ENCODE results near the gene IL17RE.
"Not testable (repeated sequence)": the region's sequence is repeated elsewhere in the genome, so short reads cannot be mapped to it uniquely, and the experiment has no call there.

DNA sequence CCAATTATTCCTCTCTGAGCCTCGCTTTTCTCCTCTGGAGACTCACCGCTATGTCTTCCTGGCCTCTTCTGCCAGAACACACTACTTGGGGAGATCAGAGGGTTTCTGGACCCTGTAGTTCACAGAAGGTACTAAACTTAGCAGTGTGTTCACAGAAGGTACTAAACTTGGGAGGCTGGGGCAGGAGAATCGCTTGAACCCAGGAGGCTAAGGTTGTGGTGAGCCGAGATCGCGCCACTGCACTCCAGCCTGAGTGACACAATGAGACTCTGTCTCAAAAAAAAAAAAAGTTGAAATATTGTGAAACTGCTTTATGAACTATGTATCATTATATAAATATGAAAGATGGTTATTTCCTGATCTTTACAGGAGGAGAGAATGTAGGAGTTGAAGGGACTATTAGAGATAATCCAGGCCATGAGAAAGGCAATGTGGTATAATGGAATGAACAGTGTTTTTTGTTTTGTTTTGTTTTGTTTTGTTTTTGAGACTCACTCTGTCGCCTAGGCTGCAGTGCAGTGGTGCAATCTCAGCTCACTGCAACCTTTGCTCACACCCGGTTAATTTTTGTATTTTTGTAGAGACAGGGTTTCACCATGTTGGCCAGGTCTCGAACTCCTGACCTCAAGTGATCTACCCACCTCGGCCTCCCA is 5.8 kb upstream of the IL17RE start:
- not testable (repeated sequence) for TF ChIP-seq OSR1 (CRISPR knock-in tag; IDR thresholded peaks at IDR 0.05); ZNF8 (CRISPR knock-in tag; IDR thresholded peaks at IDR 0.05); TOX (CRISPR knock-in tag; IDR thresholded peaks at IDR 0.05; ENCODE audit: borderline replicate concordance); ESRRG (CRISPR knock-in tag; IDR thresholded peaks at IDR 0.05); ZC3H10 (CRISPR knock-in tag; IDR thresholded peaks at IDR 0.05)
- TF ChIP-seq, protein P1, sequence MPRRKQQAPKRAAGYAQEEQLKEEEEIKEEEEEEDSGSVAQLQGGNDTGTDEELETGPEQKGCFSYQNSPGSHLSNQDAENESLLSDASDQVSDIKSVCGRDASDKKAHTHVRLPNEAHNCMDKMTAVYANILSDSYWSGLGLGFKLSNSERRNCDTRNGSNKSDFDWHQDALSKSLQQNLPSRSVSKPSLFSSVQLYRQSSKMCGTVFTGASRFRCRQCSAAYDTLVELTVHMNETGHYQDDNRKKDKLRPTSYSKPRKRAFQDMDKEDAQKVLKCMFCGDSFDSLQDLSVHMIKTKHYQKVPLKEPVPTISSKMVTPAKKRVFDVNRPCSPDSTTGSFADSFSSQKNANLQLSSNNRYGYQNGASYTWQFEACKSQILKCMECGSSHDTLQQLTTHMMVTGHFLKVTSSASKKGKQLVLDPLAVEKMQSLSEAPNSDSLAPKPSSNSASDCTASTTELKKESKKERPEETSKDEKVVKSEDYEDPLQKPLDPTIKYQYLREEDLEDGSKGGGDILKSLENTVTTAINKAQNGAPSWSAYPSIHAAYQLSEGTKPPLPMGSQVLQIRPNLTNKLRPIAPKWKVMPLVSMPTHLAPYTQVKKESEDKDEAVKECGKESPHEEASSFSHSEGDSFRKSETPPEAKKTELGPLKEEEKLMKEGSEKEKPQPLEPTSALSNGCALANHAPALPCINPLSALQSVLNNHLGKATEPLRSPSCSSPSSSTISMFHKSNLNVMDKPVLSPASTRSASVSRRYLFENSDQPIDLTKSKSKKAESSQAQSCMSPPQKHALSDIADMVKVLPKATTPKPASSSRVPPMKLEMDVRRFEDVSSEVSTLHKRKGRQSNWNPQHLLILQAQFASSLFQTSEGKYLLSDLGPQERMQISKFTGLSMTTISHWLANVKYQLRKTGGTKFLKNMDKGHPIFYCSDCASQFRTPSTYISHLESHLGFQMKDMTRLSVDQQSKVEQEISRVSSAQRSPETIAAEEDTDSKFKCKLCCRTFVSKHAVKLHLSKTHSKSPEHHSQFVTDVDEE (CRISPR knock-in tag; IDR thresholded peaks at IDR 0.05), result not testable (repeated sequence)
- TF ChIP-seq, protein P2, sequence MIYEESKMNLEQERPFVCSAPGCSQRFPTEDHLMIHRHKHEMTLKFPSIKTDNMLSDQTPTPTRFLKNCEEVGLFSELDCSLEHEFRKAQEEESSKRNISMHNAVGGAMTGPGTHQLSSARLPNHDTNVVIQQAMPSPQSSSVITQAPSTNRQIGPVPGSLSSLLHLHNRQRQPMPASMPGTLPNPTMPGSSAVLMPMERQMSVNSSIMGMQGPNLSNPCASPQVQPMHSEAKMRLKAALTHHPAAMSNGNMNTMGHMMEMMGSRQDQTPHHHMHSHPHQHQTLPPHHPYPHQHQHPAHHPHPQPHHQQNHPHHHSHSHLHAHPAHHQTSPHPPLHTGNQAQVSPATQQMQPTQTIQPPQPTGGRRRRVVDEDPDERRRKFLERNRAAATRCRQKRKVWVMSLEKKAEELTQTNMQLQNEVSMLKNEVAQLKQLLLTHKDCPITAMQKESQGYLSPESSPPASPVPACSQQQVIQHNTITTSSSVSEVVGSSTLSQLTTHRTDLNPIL (CRISPR knock-in tag; IDR thresholded peaks at IDR 0.05; ENCODE audit: low read depth), result not testable (repeated sequence)
- TF ChIP-seq, protein P3, sequence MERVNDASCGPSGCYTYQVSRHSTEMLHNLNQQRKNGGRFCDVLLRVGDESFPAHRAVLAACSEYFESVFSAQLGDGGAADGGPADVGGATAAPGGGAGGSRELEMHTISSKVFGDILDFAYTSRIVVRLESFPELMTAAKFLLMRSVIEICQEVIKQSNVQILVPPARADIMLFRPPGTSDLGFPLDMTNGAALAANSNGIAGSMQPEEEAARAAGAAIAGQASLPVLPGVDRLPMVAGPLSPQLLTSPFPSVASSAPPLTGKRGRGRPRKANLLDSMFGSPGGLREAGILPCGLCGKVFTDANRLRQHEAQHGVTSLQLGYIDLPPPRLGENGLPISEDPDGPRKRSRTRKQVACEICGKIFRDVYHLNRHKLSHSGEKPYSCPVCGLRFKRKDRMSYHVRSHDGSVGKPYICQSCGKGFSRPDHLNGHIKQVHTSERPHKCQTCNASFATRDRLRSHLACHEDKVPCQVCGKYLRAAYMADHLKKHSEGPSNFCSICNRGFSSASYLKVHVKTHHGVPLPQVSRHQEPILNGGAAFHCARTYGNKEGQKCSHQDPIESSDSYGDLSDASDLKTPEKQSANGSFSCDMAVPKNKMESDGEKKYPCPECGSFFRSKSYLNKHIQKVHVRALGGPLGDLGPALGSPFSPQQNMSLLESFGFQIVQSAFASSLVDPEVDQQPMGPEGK (CRISPR knock-in tag; IDR thresholded peaks at IDR 0.05; ENCODE audit: borderline replicate concordance), result not testable (repeated sequence)
